ENCODE measurements around the gene APOL2.
"Not testable (repeated sequence)": the region's sequence is repeated elsewhere in the genome, so short reads cannot be mapped to it uniquely, and the experiment has no call there.

- not testable (repeated sequence) for TF ChIP-seq CTCF (IDR thresholded peaks at IDR 0.05; ENCODE audit: low read length); EZH2 (optimal IDR thresholded peaks at IDR 0.05; ENCODE audit: low read depth, low read length); EZH2phosphoT487 (IDR thresholded peaks at IDR 0.05; ENCODE audit: low read length)
These were observed 9.7 kb downstream of the APOL2 start for GRCh38 chr22:36229649-36230048.
